D721Med (cell line): ENCODE data around the gene LRRC49.
"Not testable (repeated sequence)": the region's sequence is repeated elsewhere in the genome, so short reads cannot be mapped to it uniquely, and the experiment has no call there.

ENCODE experiments used
- DNase-seq: peaks from one replicate; pipeline ENCODE4 v3.0.0; 2011; ENCODE audit warnings: low spot score; ENCODE audit not compliant: insufficient read length
- FAIRE-seq: peaks from 2 replicates; lab custom pipeline; 2011; peaks lifted over from hg19 to GRCh38; lab: Jason Lieb, UNC
- CTCF ChIP-seq: IDR thresholded peaks from 2 replicates; pipeline ENCODE4 v1.5.1; 2012; ENCODE audit warnings: mild to moderate bottlenecking, control low read depth; ENCODE audit not compliant: insufficient read depth; ENCODE audit errors: missing control alignments

Gene LRRC49

DNA sequence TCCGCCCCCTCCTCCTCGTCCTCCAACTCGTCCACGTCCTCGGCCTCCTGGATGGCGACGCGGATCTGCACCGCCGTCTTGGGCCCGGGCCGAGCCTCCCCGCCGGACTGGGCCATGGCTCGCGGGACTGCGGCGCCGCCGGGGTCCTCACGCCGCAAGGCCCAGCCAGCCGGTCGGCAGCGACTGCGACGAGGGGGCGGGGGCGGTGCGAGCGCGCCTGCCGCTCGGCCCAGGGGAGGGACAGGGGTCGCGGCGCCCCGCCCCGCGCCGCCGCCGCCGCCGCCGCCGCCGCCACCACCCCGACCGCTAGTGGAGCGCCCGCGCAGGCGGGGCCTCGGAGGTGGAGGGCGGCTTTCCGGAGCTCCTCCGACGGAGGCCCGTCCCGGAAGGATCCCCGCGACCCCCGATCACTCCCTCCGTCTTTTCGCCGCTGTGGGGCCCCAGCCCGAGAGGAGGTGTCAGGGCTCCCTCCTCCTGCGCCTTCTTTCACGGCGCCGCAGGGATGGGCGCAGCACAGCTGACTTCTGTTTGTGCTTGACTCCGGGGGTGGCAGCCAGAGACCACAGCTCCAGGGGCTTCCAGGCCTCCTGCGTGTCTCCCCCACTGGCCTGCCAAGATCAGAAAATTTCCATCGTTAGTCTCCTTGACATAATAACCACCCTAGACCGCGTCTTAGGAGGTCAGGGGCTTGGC is 38.5 kb upstream of the LRRC49 start, which contains the start of gene LARP6:
Gene LARP6 (minus strand): TSS at position 185 of the 693 bp plus-strand sequence. CDS start 69 bp downstream, at position 116.
- DNase-seq (peak; percentile 33), FAIRE-seq (no peak)
- no peak for TF ChIP-seq CTCF

DNA sequence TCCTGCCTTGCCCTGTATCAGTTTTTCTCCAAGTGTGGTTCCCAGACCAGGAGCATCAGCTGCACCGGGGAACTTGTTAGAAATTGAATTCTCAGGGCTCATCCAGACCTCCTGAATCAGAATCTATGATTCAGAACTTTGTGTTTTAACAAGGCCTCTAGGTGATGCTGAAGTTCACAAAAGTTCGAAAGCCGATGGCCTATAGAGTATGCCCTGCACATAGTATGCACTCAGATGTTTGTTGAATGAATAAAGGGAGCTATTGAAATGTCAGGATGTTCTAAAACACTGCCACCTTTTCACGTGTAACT is 38.0 kb upstream of the LRRC49 start:
- no peak for TF ChIP-seq CTCF
- no peak for FAIRE-seq
- DNase-seq: no peak

DNA sequence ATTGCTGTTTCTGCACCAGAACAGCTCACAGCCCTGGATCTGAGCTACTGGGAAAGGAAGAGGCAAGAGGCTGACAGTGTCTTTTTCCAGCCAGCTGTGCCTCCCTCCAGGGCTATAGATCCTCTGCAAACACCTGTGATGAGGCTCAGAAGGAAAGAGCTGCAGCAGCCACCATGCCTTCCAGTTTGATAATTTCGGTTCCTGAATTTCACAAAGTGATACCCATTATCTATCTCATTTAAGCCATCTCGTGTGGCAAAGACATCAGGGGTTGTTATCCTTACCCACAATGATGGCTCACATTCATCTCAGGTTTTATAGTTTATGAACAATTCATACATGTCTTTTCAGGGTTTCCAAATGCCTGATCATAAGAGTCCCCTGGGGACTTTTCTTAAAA is 36.9 kb upstream of the LRRC49 start:
- no peak for DNase-seq
- TF ChIP-seq CTCF: no peak
- FAIRE-seq: no peak

- DNase-seq (no peak), FAIRE-seq (no peak)
- no peak for TF ChIP-seq CTCF
These were observed 36.3 kb upstream of the LRRC49 start for GRCh38 chr15:70856177-70856883.

DNA sequence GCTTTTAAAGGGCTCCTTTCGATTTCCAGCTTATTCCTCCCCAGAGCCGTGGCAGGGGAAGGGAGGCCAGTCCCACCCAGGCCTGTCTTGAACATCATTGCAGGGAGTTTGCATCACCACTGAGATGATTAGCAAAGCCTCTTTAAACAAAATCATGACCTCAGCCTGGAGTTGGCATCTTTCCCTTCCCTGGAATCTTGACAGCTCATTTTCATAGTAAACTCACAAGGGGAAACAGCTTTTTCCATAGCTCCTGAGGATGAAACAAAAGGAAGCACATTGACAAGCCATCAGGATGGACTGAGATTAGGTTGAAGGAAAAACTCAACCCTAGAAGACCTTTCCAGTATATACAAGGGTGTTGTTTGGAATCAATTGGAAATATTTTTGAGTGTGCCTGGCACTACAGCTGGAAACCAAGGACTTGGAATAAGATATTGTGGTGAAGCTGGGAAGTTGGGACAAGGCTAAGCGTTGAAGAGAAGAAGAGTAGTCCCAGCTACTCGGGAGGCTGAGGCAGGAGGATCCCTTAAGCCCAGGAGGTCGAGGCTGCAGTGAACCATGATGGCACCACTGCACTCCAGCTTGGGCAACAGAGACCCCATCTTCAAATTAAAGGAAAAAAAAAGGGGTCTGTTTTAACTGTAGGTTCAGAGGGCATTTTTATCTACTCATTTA is 35.6 kb upstream of the LRRC49 start:
- no peak for DNase-seq
- FAIRE-seq: no peak
- TF ChIP-seq CTCF: no peak

DNA sequence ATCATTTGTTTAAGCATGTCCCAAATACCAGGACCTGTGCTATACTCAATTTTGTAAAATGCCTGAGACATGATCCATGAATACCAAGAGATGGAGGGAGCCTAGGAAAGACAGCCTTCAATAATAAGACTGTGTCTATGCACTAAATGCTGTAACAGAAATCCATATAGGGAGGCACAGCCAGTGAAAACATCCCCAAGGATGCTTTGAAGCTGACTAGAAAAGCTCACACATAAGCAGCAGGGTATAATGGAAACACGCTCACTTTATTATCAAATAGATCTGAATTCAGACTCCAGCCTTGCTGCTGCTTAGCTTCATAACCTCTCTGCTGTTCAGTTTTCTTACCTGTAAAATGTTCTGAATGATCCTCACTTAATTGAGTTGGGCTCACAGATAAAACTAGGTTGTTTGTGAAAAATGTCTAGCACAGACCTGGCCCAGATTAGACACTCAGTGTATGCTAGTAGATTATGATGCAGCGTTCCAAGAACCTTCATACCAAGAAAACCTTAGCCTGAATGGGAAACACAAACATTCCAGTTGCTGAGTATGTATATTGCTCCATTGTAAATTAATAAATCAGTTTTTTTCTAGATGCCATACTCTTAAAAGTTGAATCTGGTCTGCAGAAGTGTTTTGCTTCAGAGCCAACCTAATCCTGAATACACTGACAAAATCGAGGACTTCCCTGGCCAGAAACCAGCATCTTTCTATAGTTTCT is 34.9 kb upstream of the LRRC49 start:
- DNase-seq (no peak), FAIRE-seq (no peak)
- TF ChIP-seq CTCF: no peak

GRCh38 chr15:70858614-70859321 is 33.9 kb upstream of the LRRC49 start:
- DNase-seq, FAIRE-seq: not testable (repeated sequence)
